Calu3 (cell line): ENCODE data around the gene SDCBP2. TPM values are rescaled to one million over a fixed set of nuclear protein-coding genes. Genes with fewer than 3 reads are reported as not detected.

Source experiments
- BruUV-seq: library from RNA; stranded (reverse); fragments of 400-500 nt; replicated peaks from 2 replicates; lab custom pipeline; 2021; lab: Mats Ljungman, UMichigan
- CTCF ChIA-PET: fragments of 300-600 bp; sonication (Branson Sonifier 250); formaldehyde crosslinking; loops from one replicate; lab custom pipeline; 2022; ENCODE audit warnings: antibody characterized with exemption; lab: Charles Lee
- DNase-seq: peaks from one replicate; pipeline ENCODE4 v3.0.0; 2022
- H3K27ac Mint-ChIP-seq: one replicate; pipeline ENCODE4 v1.8.0; 2022; ENCODE audit warnings: mixed read lengths; ENCODE audit not compliant: unreplicated experiment
- H3K27me3 Mint-ChIP-seq: one replicate; pipeline ENCODE4 v1.8.0; 2022; ENCODE audit warnings: mixed read lengths; ENCODE audit not compliant: unreplicated experiment
- H3K36me3 Mint-ChIP-seq: one replicate; pipeline ENCODE4 v1.8.0; 2022; ENCODE audit warnings: mild to moderate bottlenecking, moderate library complexity, mixed read lengths; ENCODE audit not compliant: insufficient read depth, unreplicated experiment
- H3K4me1 Mint-ChIP-seq: one replicate; pipeline ENCODE4 v1.8.0; 2022; ENCODE audit warnings: mild to moderate bottlenecking, low read depth, mixed read lengths; ENCODE audit not compliant: unreplicated experiment
- H3K4me3 Mint-ChIP-seq: one replicate; pipeline ENCODE4 v1.8.0; 2022; ENCODE audit warnings: mild to moderate bottlenecking, low read depth, moderate library complexity, mixed read lengths; ENCODE audit not compliant: unreplicated experiment
- H3K9me3 Mint-ChIP-seq: one replicate; pipeline ENCODE4 v1.8.0; 2022; ENCODE audit warnings: low read depth, mixed read lengths; ENCODE audit not compliant: unreplicated experiment
- CTCF ChIP-seq: fragments of 200-600 bp; IDR thresholded peaks from one replicate; pipeline ENCODE4 v1.8.0; 2022; ENCODE audit warnings: antibody characterized with exemption; ENCODE audit not compliant: unreplicated experiment
- intact Hi-C: fragments of 100-400 bp; cut with micrococcal nuclease; formaldehyde crosslinking; loops from one replicate; pipeline ENCODE4 v1.10.0; 2022; ENCODE audit not compliant: unreplicated experiment
- total RNA-seq: library from RNA; stranded (reverse); gene quantifications from 2 replicates; pipeline ENCODE4 v1.2.3, GENCODE V29; 2022

SDCBP2 gene
- total RNA-seq, 1 experiment from 2014 or later: 8.2 TPM

GRCh38 chr20:1364106-1364505, 35.2 kb upstream of the SDCBP2 start:
- Mint-ChIP-seq H3K27me3 (no peaks in the 10 kb centered on the region), H3K4me1 (peaks cover 9% of the 10 kb centered on the region), H3K4me3 (no peak overlapping the region), H3K9me3 (peaks cover 2% of the 10 kb centered on the region), H3K36me3 (peaks cover 18% of the 10 kb centered on the region), H3K27ac (no peak overlapping the region)
- intact Hi-C loops: no loop called here
- DNase-seq: no peak
- no peak for TF ChIP-seq CTCF
- CTCF ChIA-PET: no interaction called here
- no TSS peak for BruUV-seq

- intact Hi-C loops: no loop called here
- H3K4me3 Mint-ChIP-seq: no peak overlapping the region
- no TSS peak for BruUV-seq
- no peak for DNase-seq
- H3K4me1 Mint-ChIP-seq: peaks cover 9% of the 10 kb centered on the region
- peaks cover 21% of the 10 kb centered on the region for H3K36me3 Mint-ChIP-seq
- no peak for TF ChIP-seq CTCF
- H3K9me3 Mint-ChIP-seq: peaks cover 2% of the 10 kb centered on the region
- H3K27ac Mint-ChIP-seq: no peak overlapping the region
- H3K27me3 Mint-ChIP-seq: no peaks in the 10 kb centered on the region
- CTCF ChIA-PET: no interaction called here
These were observed 34.6 kb upstream of the SDCBP2 start for GRCh38 chr20:1363522-1363921.

GRCh38 chr20:1362484-1362883, 33.5 kb upstream of the SDCBP2 start:
- Mint-ChIP-seq H3K9me3 (peaks cover 2% of the 10 kb centered on the region), H3K36me3 (peaks cover 22% of the 10 kb centered on the region), H3K27me3 (no peaks in the 10 kb centered on the region), H3K27ac (no peak overlapping the region), H3K4me1 (peaks cover 9% of the 10 kb centered on the region), H3K4me3 (no peak overlapping the region)
- no peak for DNase-seq
- intact Hi-C loops: no loop called here
- no TSS peak for BruUV-seq
- CTCF ChIA-PET: interaction anchor here (0.5 kb wide), 1 partner anchor 15 kb away, joined by 3 read pairs; no protein-coding TSS in a partner anchor
- no peak for TF ChIP-seq CTCF

- DNase-seq: no peak
- CTCF ChIA-PET: no interaction called here
- intact Hi-C loops: no loop called here
- Mint-ChIP-seq H3K4me3 (no peak overlapping the region), H3K27me3 (no peaks in the 10 kb centered on the region), H3K4me1 (peaks cover 9% of the 10 kb centered on the region), H3K36me3 (peaks cover 16% of the 10 kb centered on the region), H3K27ac (no peak overlapping the region), H3K9me3 (peaks cover 2% of the 10 kb centered on the region)
- TF ChIP-seq CTCF: no peak
- no TSS peak for BruUV-seq
These were observed 31.3 kb upstream of the SDCBP2 start for GRCh38 chr20:1360094-1360846.
